HEK293 (cell line): Measurements from ENCODE around the gene TMPRSS6.

Source experiments
- BCL11B ChIP-seq: fragments of 450-650 bp; formaldehyde crosslinking; IDR thresholded peaks from 2 replicates; pipeline ENCODE4 v1.5.1; 2016; ENCODE audit warnings: low read depth, missing biosample characterization, missing genetic modification characterization
- GFI1B ChIP-seq: fragments of 450-650 bp; formaldehyde crosslinking; IDR thresholded peaks from 2 replicates; pipeline ENCODE4 v1.5.1; 2016; ENCODE audit warnings: missing biosample characterization, missing genetic modification characterization
- HOXD13 ChIP-seq: sonication (generic); formaldehyde crosslinking; IDR thresholded peaks from 2 replicates; pipeline ENCODE4 v1.8.0; 2022; ENCODE audit warnings: missing genetic modification reagents, borderline replicate concordance
- INSM2 ChIP-seq: fragments of 450-650 bp; formaldehyde crosslinking; IDR thresholded peaks from 2 replicates; pipeline ENCODE4 v1.5.1; 2016; ENCODE audit warnings: missing biosample characterization, missing genetic modification characterization
- SCRT2 ChIP-seq: fragments of 450-650 bp; formaldehyde crosslinking; IDR thresholded peaks from 2 replicates; pipeline ENCODE4 v1.5.1; 2016; ENCODE audit warnings: missing biosample characterization, missing genetic modification characterization
- TRIM28 ChIP-seq: IDR thresholded peaks from 2 replicates; pipeline ENCODE4 v1.6.1; 2011; ENCODE audit warnings: low read length, control low read depth, borderline replicate concordance
- WT1 ChIP-seq: fragments of 450-650 bp; formaldehyde crosslinking; IDR thresholded peaks from 2 replicates; pipeline ENCODE4 v1.5.1; 2016; ENCODE audit warnings: missing biosample characterization, missing genetic modification characterization
- ZBTB1 ChIP-seq: fragments of 450-650 bp; formaldehyde crosslinking; IDR thresholded peaks from 2 replicates; pipeline ENCODE4 v1.5.1; 2016; ENCODE audit warnings: missing biosample characterization, missing genetic modification characterization
- ZFP41 ChIP-seq: fragments of 450-650 bp; formaldehyde crosslinking; IDR thresholded peaks from 2 replicates; pipeline ENCODE4 v1.5.1; 2016; ENCODE audit warnings: missing biosample characterization, missing genetic modification characterization, borderline replicate concordance
- ZIC2 ChIP-seq: fragments of 450-650 bp; formaldehyde crosslinking; IDR thresholded peaks from 2 replicates; pipeline ENCODE4 v1.5.1; 2016; ENCODE audit warnings: missing biosample characterization, missing genetic modification characterization
- ZNF121 ChIP-seq: fragments of 450-650 bp; formaldehyde crosslinking; IDR thresholded peaks from 2 replicates; pipeline ENCODE4 v1.5.1; 2016; ENCODE audit warnings: missing biosample characterization, missing genetic modification characterization
- ZNF292 ChIP-seq: fragments of 450-650 bp; formaldehyde crosslinking; IDR thresholded peaks from 2 replicates; pipeline ENCODE4 v1.5.1; 2016; ENCODE audit warnings: low read depth, missing biosample characterization, missing genetic modification characterization, borderline replicate concordance
- ZNF354C ChIP-seq: fragments of 450-650 bp; formaldehyde crosslinking; IDR thresholded peaks from 2 replicates; pipeline ENCODE4 v1.5.1; 2016; ENCODE audit warnings: missing biosample characterization, missing genetic modification characterization, low read depth, borderline replicate concordance
- ZNF514 ChIP-seq: fragments of 450-650 bp; formaldehyde crosslinking; IDR thresholded peaks from 2 replicates; pipeline ENCODE4 v1.5.1; 2016; ENCODE audit warnings: missing biosample characterization, missing genetic modification characterization
- ZNF544 ChIP-seq: fragments of 450-650 bp; formaldehyde crosslinking; IDR thresholded peaks from 2 replicates; pipeline ENCODE4 v1.5.0; 2017; ENCODE audit warnings: missing biosample characterization, missing genetic modification characterization
- ZNF621 ChIP-seq: fragments of 450-650 bp; formaldehyde crosslinking; IDR thresholded peaks from 2 replicates; pipeline ENCODE4 v1.5.1; 2017; ENCODE audit warnings: missing biosample characterization, missing genetic modification characterization
- ZNF704 ChIP-seq: fragments of 450-650 bp; formaldehyde crosslinking; IDR thresholded peaks from 2 replicates; pipeline ENCODE4 v1.5.1; 2016; ENCODE audit warnings: missing biosample characterization, missing genetic modification characterization
- ZNF707 ChIP-seq: fragments of 450-650 bp; formaldehyde crosslinking; IDR thresholded peaks from 2 replicates; pipeline ENCODE4 v1.5.1; 2016; ENCODE audit warnings: missing biosample characterization, missing genetic modification characterization
- ZNF747 ChIP-seq: fragments of 450-650 bp; formaldehyde crosslinking; IDR thresholded peaks from 2 replicates; pipeline ENCODE4 v1.5.1; 2016; ENCODE audit warnings: missing biosample characterization, missing genetic modification characterization
- ZNF776 ChIP-seq: fragments of 450-650 bp; formaldehyde crosslinking; IDR thresholded peaks from 2 replicates; pipeline ENCODE4 v1.5.0; 2017; ENCODE audit warnings: missing biosample characterization, missing genetic modification characterization, borderline replicate concordance
- ZNF785 ChIP-seq: fragments of 450-650 bp; formaldehyde crosslinking; IDR thresholded peaks from 2 replicates; pipeline ENCODE4 v1.5.1; 2016; ENCODE audit warnings: missing biosample characterization, missing genetic modification characterization
- ZNF791 ChIP-seq: fragments of 450-650 bp; formaldehyde crosslinking; IDR thresholded peaks from 2 replicates; pipeline ENCODE4 v1.5.1; 2016; ENCODE audit warnings: missing biosample characterization, missing genetic modification characterization
- ZNF837 ChIP-seq: fragments of 450-650 bp; formaldehyde crosslinking; IDR thresholded peaks from 2 replicates; pipeline ENCODE4 v1.5.1; 2016; ENCODE audit warnings: missing biosample characterization, missing genetic modification characterization
- ZSCAN16 ChIP-seq: fragments of 450-650 bp; formaldehyde crosslinking; IDR thresholded peaks from 2 replicates; pipeline ENCODE4 v1.5.1; 2016; ENCODE audit warnings: missing biosample characterization, missing genetic modification characterization
- ZSCAN18 ChIP-seq: fragments of 450-650 bp; formaldehyde crosslinking; IDR thresholded peaks from 2 replicates; pipeline ENCODE4 v1.5.1; 2016; ENCODE audit warnings: missing biosample characterization, missing genetic modification characterization
- TF ChIP-seq, protein P1 (sequence below): fragments of 450-650 bp; formaldehyde crosslinking; IDR thresholded peaks from 2 replicates; pipeline ENCODE4 v1.5.1; 2016; ENCODE audit warnings: missing biosample characterization, missing genetic modification characterization
- TF ChIP-seq, protein P2 (sequence below): sonication (generic); formaldehyde crosslinking; IDR thresholded peaks from 2 replicates; pipeline ENCODE4 v1.8.1; 2022; ENCODE audit warnings: mild to moderate bottlenecking, moderate library complexity, missing genetic modification reagents
- TF ChIP-seq, protein P3 (sequence below): fragments of 450-650 bp; formaldehyde crosslinking; IDR thresholded peaks from 2 replicates; pipeline ENCODE4 v1.5.1; 2016; ENCODE audit warnings: missing biosample characterization, missing genetic modification characterization, low read depth

TMPRSS6 gene

DNA sequence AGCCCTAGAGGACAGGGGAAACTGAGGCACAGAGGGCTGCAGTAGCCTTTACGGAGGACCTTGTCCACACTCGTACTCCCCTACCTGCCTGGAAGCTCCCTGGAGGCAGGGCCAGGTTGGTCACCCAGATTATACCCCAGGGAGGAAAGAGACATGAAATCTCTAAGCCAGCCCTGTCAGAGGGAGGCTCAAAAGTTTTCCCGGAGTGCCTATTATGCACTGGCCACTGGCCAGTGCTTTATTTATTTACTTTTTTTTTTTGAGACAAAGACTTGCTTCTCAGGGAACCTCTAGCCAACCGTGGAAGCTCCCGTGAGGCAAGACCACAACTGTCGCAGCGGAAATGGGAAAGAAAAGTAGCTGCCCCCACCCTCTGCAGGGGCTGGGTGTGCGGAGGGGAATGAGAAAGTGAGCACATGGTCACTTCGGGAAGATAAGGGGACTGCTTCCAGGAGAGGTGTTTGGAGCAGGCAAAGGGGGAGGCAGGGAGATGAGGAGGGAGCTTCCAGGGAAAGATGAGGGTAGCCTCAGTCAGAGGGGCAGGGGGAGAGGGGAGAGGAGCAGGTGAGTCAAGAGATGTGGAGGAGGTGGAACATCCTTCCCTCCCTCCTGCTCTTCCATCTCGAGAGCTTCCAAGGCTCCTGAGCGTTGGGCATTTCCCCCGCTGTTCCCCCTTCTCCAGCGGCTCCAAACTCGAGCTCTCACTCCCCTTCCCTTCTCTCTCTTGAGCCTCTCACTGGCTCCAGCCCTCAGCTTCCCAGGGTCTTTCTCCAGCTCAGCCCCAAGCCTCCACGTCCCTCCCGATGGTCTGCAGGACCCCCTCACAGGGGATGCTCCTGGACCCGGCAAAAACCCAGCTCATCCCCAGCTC lies 35.9 kb upstream of the TMPRSS6 start (continued):
- TF ChIP-seq ZNF544 (no peak), ZNF791 (tag by site-specific recombination) (no peak), ZNF747 (no peak), ZSCAN16 (tag by site-specific recombination) (no peak), ZBTB1 (tag by site-specific recombination) (no peak), ZNF292 (no peak), INSM2 (tag by site-specific recombination) (no peak), ZIC2 (0 out of 2 replicates have a peak, but pooled peaks have one; percentile 11), HOXD13 (CRISPR knock-in tag) (no peak), TRIM28 (0 out of 2 replicates have a peak, but pooled peaks have one; percentile 17), SCRT2 (tag by site-specific recombination) (no peak), BCL11B (tag by site-specific recombination) (no peak), ZNF621 (tag by site-specific recombination) (no peak), ZNF837 (tag by site-specific recombination) (no peak), ZSCAN18 (no peak), ZNF121 (no peak), WT1 (tag by site-specific recombination) (no peak), ZNF776 (tag by site-specific recombination) (no peak), ZNF354C (tag by site-specific recombination) (no peak), ZNF707 (no peak), GFI1B (no peak), ZNF514 (tag by site-specific recombination) (no peak), ZFP41 (tag by site-specific recombination) (no peak), ZNF785 (tag by site-specific recombination) (no peak), ZNF704 (tag by site-specific recombination) (no peak)
- TF ChIP-seq, protein P1, sequence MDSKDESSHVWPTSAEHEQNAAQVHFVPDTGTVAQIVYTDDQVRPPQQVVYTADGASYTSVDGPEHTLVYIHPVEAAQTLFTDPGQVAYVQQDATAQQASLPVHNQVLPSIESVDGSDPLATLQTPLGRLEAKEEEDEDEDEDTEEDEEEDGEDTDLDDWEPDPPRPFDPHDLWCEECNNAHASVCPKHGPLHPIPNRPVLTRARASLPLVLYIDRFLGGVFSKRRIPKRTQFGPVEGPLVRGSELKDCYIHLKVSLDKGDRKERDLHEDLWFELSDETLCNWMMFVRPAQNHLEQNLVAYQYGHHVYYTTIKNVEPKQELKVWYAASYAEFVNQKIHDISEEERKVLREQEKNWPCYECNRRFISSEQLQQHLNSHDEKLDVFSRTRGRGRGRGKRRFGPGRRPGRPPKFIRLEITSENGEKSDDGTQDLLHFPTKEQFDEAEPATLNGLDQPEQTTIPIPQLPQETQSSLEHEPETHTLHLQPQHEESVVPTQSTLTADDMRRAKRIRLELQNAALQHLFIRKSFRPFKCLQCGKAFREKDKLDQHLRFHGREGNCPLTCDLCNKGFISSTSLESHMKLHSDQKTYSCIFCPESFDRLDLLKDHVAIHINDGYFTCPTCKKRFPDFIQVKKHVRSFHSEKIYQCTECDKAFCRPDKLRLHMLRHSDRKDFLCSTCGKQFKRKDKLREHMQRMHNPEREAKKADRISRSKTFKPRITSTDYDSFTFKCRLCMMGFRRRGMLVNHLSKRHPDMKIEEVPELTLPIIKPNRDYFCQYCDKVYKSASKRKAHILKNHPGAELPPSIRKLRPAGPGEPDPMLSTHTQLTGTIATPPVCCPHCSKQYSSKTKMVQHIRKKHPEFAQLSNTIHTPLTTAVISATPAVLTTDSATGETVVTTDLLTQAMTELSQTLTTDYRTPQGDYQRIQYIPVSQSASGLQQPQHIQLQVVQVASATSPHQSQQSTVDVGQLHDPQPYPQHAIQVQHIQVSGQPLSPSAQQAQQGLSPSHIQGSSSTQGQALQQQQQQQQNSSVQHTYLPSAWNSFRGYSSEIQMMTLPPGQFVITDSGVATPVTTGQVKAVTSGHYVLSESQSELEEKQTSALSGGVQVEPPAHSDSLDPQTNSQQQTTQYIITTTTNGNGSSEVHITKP (tag by site-specific recombination) = peak; percentile 87
- TF ChIP-seq, protein P2, sequence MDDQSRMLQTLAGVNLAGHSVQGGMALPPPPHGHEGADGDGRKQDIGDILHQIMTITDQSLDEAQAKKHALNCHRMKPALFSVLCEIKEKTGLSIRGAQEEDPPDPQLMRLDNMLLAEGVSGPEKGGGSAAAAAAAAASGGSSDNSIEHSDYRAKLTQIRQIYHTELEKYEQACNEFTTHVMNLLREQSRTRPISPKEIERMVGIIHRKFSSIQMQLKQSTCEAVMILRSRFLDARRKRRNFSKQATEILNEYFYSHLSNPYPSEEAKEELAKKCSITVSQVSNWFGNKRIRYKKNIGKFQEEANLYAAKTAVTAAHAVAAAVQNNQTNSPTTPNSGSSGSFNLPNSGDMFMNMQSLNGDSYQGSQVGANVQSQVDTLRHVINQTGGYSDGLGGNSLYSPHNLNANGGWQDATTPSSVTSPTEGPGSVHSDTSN (CRISPR knock-in tag) = no peak
- TF ChIP-seq, protein P3, sequence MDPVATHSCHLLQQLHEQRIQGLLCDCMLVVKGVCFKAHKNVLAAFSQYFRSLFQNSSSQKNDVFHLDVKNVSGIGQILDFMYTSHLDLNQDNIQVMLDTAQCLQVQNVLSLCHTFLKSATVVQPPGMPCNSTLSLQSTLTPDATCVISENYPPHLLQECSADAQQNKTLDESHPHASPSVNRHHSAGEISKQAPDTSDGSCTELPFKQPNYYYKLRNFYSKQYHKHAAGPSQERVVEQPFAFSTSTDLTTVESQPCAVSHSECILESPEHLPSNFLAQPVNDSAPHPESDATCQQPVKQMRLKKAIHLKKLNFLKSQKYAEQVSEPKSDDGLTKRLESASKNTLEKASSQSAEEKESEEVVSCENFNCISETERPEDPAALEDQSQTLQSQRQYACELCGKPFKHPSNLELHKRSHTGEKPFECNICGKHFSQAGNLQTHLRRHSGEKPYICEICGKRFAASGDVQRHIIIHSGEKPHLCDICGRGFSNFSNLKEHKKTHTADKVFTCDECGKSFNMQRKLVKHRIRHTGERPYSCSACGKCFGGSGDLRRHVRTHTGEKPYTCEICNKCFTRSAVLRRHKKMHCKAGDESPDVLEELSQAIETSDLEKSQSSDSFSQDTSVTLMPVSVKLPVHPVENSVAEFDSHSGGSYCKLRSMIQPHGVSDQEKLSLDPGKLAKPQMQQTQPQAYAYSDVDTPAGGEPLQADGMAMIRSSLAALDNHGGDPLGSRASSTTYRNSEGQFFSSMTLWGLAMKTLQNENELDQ = no peak
